ENCODE results near the gene CALCR. TPM values are rescaled to one million over a fixed set of nuclear protein-coding genes. Genes with fewer than 3 reads are reported as not detected.
A peak's percentile ranks its signal among the peaks of the same experiment; 100 is the strongest.

The CALCR gene
- polyA plus RNA-seq, 3 donors: not detected

- peaks cover 29% of the 10 kb centered on the region for H3K4me1 Mint-ChIP-seq
- Histone ChIP-seq H3K4me2 (replicated peaks; ENCODE audit: extremely low read depth, low read length, poor library complexity, severe bottlenecking) (peak overlapping the region; percentile 47), H3K27ac (ENCODE audit: low read depth in 1 of 2, low read length in 2 of 2) (no peak overlapping the region), H3K79me2 (ENCODE audit: insufficient read depth, low read length) (no peaks in the 10 kb centered on the region), H3K4me3 (replicated peaks in 1 of 3; ENCODE audit: low read depth in 2 of 3, low read length in 3 of 3) (no peak overlapping the region), H3K9me3 (replicated peaks in 1 of 2; ENCODE audit: control insufficient read depth in 1 of 2, insufficient read depth in 1 of 2, low read length in 2 of 2) (no peaks in the 10 kb centered on the region), H4K20me1 (ENCODE audit: insufficient read depth, low read length) (no peaks in the 10 kb centered on the region), H3K4me1 (ENCODE audit: control insufficient read depth in 1 of 2, insufficient read depth in 2 of 2, low read length in 2 of 2) (peaks cover 28 to 37% of the 10 kb centered on the region in 2 donors), H3K36me3 (replicated peaks in 1 of 2; ENCODE audit: control insufficient read depth in 1 of 2, insufficient read depth in 2 of 2, low read length in 2 of 2) (no peaks in the 10 kb centered on the region), H3K27me3 (ENCODE audit: control insufficient read depth in 2 of 2, insufficient read depth in 2 of 2, low read length in 2 of 2) (no peaks in the 10 kb centered on the region), H3K9ac (ENCODE audit: insufficient read depth, low read length, poor library complexity, severe bottlenecking) (no peak overlapping the region), H2AFZ (ENCODE audit: insufficient read depth, low read depth, low read length, poor library complexity, severe bottlenecking) (no peak overlapping the region)
- H3K4me3 Mint-ChIP-seq: no peak overlapping the region
- intact Hi-C loops (cut with micrococcal nuclease): no loop called here
- H3K27ac Mint-ChIP-seq: no peak overlapping the region
- WGBS (ENCODE audit: insufficient coverage): no CpG with 5 or more reads among the region's 2 CpGs
- no peak for TF ChIP-seq CTCF (IDR thresholded peaks at IDR 0.05)
- H3K36me3 Mint-ChIP-seq: no peaks in the 10 kb centered on the region
- no peaks in the 10 kb centered on the region for H3K9me3 Mint-ChIP-seq
- no peak for DNase-seq
- H3K27me3 Mint-ChIP-seq (ENCODE audit: low read depth in 3 of 3): peaks cover 0 to 3% (median 3%) of the 10 kb centered on the region in 3 donors
Observed at GRCh38 chr7:93562936-93563335, 11.6 kb downstream of the CALCR start.

GRCh38 chr7:93562106-93562505 is 12.4 kb downstream of the CALCR start:
- Mint-ChIP-seq H3K4me3 (no peak overlapping the region), H3K9me3 (no peaks in the 10 kb centered on the region), H3K36me3 (no peaks in the 10 kb centered on the region), H3K27ac (no peak overlapping the region), H3K4me1 (peaks cover 29% of the 10 kb centered on the region), H3K27me3 (ENCODE audit: low read depth in 3 of 3) (peaks cover 0 to 3% (median 3%) of the 10 kb centered on the region in 3 donors)
- H3K9ac ChIP-seq (ENCODE audit: insufficient read depth, low read length, poor library complexity, severe bottlenecking): no peak overlapping the region
- no peaks in the 10 kb centered on the region for H3K9me3 ChIP-seq (replicated peaks in 1 of 2; ENCODE audit: control insufficient read depth in 1 of 2, insufficient read depth in 1 of 2, low read length in 2 of 2)
- WGBS (ENCODE audit: insufficient coverage): no CpG with 5 or more reads among the region's 2 CpGs
- no peak overlapping the region for H3K27ac ChIP-seq (ENCODE audit: low read depth in 1 of 2, low read length in 2 of 2)
- H2AFZ ChIP-seq (ENCODE audit: insufficient read depth, low read depth, low read length, poor library complexity, severe bottlenecking): no peak overlapping the region
- H3K4me1 ChIP-seq (ENCODE audit: control insufficient read depth in 1 of 2, insufficient read depth in 2 of 2, low read length in 2 of 2): peaks cover 28 to 37% of the 10 kb centered on the region in 2 donors
- no peaks in the 10 kb centered on the region for H3K36me3 ChIP-seq (replicated peaks in 1 of 2; ENCODE audit: control insufficient read depth in 1 of 2, insufficient read depth in 2 of 2, low read length in 2 of 2)
- no peaks in the 10 kb centered on the region for H4K20me1 ChIP-seq (ENCODE audit: insufficient read depth, low read length)
- H3K79me2 ChIP-seq (ENCODE audit: insufficient read depth, low read length): no peaks in the 10 kb centered on the region
- no peak for DNase-seq
- no peak overlapping the region for H3K4me2 ChIP-seq (replicated peaks; ENCODE audit: extremely low read depth, low read length, poor library complexity, severe bottlenecking)
- no peaks in the 10 kb centered on the region for H3K27me3 ChIP-seq (ENCODE audit: control insufficient read depth in 2 of 2, insufficient read depth in 2 of 2, low read length in 2 of 2)
- no peak overlapping the region for H3K4me3 ChIP-seq (replicated peaks in 1 of 3; ENCODE audit: low read depth in 2 of 3, low read length in 3 of 3)
- intact Hi-C loops (cut with micrococcal nuclease): no loop called here
- TF ChIP-seq CTCF (IDR thresholded peaks at IDR 0.05): no peak

Measured in CD14-positive monocyte (primary cell).